Measurements from ENCODE around the gene MYO15A.

Gene MYO15A

GRCh38 chr17:18132711-18133110 lies 24.2 kb downstream of the MYO15A start:
- no peak for TF ChIP-seq CTCF (IDR thresholded peaks at IDR 0.05; ENCODE audit: low read depth, low read length)
- Histone ChIP-seq H3K36me3 (no peaks in the 10 kb centered on the region), H3K27me3 (no peaks in the 10 kb centered on the region), H3K4me3 (ENCODE audit: low read depth, low read length) (no peak overlapping the region), H3K9me3 (no peaks in the 10 kb centered on the region), H3K4me1 (no peaks in the 10 kb centered on the region)
- DNase-seq = no peak

GRCh38 chr17:18136357-18136756 lies 27.8 kb downstream of the MYO15A start:
- no peak for TF ChIP-seq CTCF (IDR thresholded peaks at IDR 0.05; ENCODE audit: low read depth, low read length)

GRCh38 chr17:18138065-18138749 lies 29.7 kb downstream of the MYO15A start:
- no peak for DNase-seq
- TF ChIP-seq CTCF (IDR thresholded peaks at IDR 0.05; ENCODE audit: low read depth, low read length) = no peak
- no peaks in the 10 kb centered on the region for H3K4me1 ChIP-seq
- H3K9me3 ChIP-seq = no peaks in the 10 kb centered on the region
- H3K27me3 ChIP-seq = no peaks in the 10 kb centered on the region
- H3K36me3 ChIP-seq = no peaks in the 10 kb centered on the region
- no peak overlapping the region for H3K4me3 ChIP-seq (ENCODE audit: low read depth, low read length)

More at GRCh38 chr17:18136357-18136756, 27.8 kb downstream of the MYO15A start:
- no peak for DNase-seq
- no peaks in the 10 kb centered on the region for H3K36me3 ChIP-seq
- H3K4me3 ChIP-seq (ENCODE audit: low read depth, low read length) = no peak overlapping the region
- no peaks in the 10 kb centered on the region for H3K27me3 ChIP-seq
- H3K9me3 ChIP-seq = no peaks in the 10 kb centered on the region
- no peaks in the 10 kb centered on the region for H3K4me1 ChIP-seq

GRCh38 chr17:18139092-18139491 lies 30.5 kb downstream of the MYO15A start:
- no peak for TF ChIP-seq CTCF (IDR thresholded peaks at IDR 0.05; ENCODE audit: low read depth, low read length)

GRCh38 chr17:18139498-18139897 lies 30.9 kb downstream of the MYO15A start:
- no peaks in the 10 kb centered on the region for H3K9me3 ChIP-seq
- no peak for DNase-seq
- H3K27me3 ChIP-seq = no peaks in the 10 kb centered on the region
- H3K36me3 ChIP-seq = no peaks in the 10 kb centered on the region
- H3K4me1 ChIP-seq = no peaks in the 10 kb centered on the region
- no peak overlapping the region for H3K4me3 ChIP-seq (ENCODE audit: low read depth, low read length)
- TF ChIP-seq CTCF (IDR thresholded peaks at IDR 0.05; ENCODE audit: low read depth, low read length) = no peak

More at GRCh38 chr17:18139092-18139491, 30.5 kb downstream of the MYO15A start:
- Histone ChIP-seq H3K4me3 (ENCODE audit: low read depth, low read length) (no peak overlapping the region), H3K4me1 (no peaks in the 10 kb centered on the region), H3K9me3 (no peaks in the 10 kb centered on the region), H3K27me3 (no peaks in the 10 kb centered on the region), H3K36me3 (no peaks in the 10 kb centered on the region)
- DNase-seq = no peak

GRCh38 chr17:18139949-18140348 lies 31.4 kb downstream of the MYO15A start:
- TF ChIP-seq CTCF (IDR thresholded peaks at IDR 0.05; ENCODE audit: low read depth, low read length) = 0 out of 2 replicates have a peak, but pooled peaks have one; percentile 5
- Histone ChIP-seq H3K9me3 (no peaks in the 10 kb centered on the region), H3K4me1 (no peaks in the 10 kb centered on the region), H3K27me3 (no peaks in the 10 kb centered on the region), H3K36me3 (no peaks in the 10 kb centered on the region), H3K4me3 (ENCODE audit: low read depth, low read length) (no peak overlapping the region)
- DNase-seq = no peak
